GM18499 (cell line): ENCODE results near the gene SRPK3.
"Not testable (repeated sequence)": the region's sequence is repeated elsewhere in the genome, so short reads cannot be mapped to it uniquely, and the experiment has no call there.

Experiments
- ATAC-seq: cut with Tn5 transposase; IDR thresholded peaks from one replicate; pipeline ENCODE4 v1.9.1; 2021; ENCODE audit warnings: moderate number of reproducible peaks; ENCODE audit not compliant: insufficient read depth, unreplicated experiment

SRPK3 gene

DNA sequence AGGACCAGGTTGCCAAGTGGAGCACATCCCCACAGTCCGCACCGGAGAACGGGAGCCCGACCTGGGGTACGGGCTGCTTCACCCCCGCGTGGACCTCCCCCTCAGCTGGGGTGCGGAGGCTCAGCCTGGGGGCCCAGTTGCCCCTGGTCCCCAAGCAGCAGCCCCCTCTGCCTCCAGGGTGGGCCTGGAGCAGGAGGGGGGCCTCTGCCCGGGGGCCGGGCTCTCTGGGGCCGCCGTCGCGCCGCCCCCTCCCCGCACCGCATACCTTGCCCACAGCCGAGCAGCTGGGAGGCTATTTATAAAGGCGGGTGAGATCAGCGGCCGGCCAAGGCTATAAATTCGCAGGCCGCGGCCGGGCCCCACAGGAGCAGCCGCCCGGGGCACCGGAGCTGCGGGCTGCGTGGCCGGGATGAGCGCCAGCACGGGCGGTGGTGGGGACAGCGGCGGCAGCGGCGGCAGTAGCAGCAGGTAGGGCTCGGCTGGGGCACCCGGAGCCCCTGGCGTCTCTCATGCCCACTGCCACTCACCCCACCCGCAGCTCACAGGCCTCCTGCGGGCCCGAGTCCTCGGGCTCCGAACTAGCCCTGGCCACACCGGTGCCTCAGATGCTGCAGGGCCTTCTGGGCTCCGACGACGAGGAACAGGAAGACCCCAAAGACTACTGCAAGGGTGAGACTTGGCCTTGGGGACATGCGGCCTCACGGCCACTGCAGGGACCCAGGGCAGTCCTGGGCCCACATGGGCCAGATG, at the start of gene SRPK3:
Gene SRPK3, plus strand, starts transcription at position 364 of the 750 bp plus-strand sequence. Its CDS starts 46 bp downstream, at position 410.
- ATAC-seq, result no peak

DNA sequence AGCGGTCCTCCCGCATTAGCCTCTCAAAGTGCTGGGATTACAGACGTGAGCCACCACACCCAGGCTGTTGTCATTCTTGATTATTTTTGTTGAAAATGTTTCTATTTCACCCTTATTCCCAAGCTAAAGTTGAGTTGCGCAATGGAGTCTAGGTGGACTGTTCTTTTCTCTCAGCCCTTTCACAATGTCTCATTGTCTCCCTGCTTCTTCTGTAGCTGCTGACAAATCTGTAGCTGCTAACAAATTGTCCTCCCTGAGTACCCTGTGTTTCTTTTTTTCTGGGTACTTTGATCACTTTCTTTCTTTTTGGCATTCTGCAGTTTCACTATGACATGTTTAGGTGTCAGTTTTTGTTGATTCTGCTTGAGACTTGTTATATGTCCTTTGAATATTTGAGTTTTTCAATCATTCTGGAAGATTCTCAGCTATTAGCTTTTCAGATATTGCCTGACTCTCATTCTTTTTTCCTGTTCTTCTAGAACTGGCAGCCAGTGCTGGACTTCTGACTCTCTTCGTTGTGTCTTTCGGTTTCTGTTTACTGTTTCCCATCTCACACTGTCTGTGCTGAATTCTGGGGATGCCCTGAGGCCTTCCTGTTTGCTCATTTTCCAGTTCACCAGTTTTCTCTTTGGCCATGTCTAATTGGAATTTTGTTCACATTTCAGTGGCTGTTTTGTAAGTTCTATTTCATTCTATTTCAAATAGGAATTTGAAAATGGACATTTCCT, 49.6 kb upstream of the SRPK3 start:
- no peak for ATAC-seq

GRCh38 chrX:153731845-153732215, 49.0 kb upstream of the SRPK3 start:
- ATAC-seq, result no peak

GRCh38 chrX:153732401-153732800, 48.4 kb upstream of the SRPK3 start:
- ATAC-seq, result no peak

DNA sequence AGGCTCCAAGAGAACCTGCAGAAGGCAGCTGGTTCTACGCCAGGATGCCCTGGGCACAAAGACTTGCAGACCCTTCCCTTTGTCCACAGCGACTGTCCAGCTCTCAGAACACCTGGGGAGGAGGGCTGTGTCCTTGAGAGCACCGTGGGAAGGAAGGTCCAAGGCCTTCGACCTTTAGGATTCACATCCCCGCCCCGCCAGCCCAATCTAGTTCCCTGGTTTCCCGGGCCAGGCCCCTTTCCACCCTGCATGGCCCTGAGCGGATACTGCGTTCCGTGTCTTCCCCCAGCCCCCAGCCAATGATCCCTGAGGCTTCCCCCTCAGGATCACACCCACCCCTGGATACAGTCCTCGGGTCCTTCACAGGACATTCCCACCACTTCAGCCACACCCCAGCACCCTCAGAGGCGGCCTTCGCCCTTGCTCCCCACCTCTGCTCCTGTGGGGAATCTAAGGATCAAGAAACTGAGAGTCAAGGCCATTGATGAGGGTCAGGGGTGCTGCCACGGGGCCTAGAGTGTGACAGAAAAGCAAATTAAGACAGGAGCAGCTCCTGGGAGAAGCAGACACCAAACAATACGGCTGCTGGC, 47.1 kb upstream of the SRPK3 start:
- ATAC-seq, result no peak

- ATAC-seq, result no peak
Measured at GRCh38 chrX:153734871-153735270, 46.0 kb upstream of the SRPK3 start.

DNA sequence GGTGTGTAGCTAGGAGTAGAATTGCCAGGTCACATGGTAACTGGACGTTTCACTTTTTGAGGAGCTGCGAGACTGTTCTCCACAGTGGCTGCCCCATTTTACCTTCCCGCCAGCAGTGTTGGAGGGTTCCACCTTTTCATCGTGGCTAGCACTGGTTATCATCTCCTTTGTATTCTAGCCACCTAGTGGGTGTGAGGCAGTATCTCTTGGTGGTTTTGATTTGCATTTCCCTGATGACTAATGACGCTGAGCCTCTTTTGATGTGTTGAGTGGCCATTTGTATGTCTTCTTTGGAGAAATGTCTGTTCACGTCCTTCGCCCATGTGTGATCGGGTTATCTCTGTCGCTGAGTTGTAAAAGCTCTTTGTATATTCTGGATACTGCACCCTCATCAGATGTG, 45.6 kb upstream of the SRPK3 start:
- ATAC-seq, result no peak

GRCh38 chrX:153736071-153736820, 44.6 kb upstream of the SRPK3 start:
- ATAC-seq, result no peak

DNA sequence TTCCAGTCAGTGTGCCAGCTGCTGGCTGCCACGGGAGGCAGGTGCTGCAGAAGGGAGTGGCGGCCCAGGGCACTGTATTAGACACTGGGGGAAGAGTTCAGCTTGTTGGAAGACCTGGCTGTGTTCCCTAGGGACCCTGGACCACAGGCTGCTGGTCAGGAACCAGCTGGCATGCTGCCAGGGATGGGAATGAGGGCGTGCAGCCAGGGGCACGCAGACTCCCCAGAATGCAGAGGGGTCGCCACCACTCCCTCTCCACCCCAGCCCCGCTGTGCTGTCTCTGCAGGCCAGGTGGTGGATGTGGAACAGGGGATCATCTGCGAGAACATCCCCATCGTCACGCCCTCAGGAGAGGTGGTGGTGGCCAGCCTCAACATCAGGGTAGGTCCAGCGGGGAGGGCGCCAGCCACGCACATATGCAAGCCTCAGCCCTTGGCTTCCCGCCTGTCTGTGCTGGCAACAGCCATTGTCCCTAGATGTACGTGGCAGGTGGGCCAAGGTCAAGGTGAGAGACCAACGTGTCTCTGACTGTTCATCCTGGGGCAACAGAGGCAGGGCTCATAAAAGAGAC, 43.9 kb upstream of the SRPK3 start:
- no peak for ATAC-seq

DNA sequence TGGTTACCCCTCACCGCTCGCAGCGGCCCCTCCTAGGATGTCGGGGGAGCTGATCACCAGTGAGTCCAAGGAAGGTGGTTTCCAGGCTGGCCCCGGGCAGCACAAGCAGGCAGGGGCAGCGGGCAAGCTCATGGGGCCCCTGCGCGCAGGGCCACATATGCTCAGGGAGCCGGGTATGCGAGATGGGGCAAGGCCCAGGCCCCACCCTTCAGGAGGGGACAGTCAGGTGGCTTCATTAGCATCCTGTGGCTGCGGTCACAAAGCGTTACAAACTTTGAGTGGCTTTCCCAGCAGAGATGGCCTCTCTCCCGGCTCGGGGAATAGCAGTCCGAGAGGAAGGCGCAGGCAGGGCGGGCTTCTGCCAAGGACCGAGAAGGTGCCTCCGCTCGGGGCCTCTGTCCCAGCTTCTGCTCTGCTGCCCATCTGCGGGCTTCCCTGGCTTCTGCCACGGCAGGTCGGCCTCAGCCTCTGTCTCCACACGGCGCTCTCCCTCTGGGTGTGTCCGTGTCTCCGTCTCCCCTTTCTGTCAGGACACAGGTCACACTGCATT, 42.7 kb upstream of the SRPK3 start:
- ATAC-seq, result no peak

DNA sequence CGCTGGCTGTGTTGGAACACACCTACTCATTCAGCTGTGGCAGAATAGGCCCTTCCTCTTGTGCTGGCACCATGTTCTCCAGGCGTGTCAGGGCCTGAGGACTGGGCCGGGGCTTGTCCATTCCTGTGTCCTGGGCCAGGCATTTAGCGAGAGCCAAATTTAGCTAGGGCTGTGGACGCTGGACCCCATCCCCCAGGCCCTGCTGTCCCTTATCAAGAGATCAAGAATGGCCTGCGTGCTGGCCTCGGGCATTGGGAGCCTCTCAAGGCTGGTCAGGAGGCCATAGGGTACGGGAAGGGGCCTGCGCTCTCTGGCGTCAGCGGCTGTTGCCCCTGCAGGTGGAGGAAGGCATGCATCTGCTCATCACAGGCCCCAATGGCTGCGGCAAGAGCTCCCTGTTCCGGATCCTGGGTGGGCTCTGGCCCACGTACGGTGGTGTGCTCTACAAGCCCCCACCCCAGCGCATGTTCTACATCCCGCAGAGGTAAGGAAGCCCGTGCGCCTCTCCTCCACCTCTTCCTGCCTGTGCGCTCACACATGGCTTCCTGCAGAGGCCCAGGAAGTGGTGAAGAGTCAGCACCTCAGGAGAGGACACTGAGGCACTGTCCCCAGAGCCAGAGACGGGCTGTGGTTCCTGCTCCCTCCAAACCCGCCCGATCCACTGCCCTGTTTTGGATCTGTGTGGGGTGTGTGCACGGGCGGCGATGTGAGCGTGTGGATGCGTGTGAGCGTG, 40.9 kb upstream of the SRPK3 start:
- ATAC-seq, result no peak

DNA sequence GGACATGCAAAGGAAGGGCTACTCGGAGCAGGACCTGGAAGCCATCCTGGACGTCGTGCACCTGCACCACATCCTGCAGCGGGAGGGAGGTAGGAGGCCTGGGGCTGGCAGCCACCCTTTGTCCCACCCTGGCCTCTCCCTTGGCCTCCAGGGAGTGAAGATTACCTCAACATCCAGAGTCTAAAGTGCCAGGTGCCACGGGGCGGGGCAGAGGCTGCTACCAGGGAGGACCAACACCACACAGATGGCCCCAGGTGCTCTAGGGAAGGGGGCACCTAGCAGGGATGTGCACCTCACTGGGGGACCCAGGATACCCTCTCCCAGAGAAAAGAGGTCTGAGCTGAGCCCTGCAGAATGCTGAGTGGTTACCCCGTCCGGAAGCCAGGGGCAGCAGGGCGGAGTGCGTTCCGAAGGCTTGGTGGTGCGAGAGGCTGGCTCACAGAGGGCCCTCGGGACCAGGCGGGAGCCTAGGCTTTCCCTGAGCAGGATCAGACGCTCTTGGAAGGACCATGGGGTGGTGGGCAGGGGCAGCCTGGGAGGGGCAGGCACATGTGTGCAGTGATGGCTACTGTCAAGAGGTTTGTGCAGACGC, 40.1 kb upstream of the SRPK3 start:
- no peak for ATAC-seq

DNA sequence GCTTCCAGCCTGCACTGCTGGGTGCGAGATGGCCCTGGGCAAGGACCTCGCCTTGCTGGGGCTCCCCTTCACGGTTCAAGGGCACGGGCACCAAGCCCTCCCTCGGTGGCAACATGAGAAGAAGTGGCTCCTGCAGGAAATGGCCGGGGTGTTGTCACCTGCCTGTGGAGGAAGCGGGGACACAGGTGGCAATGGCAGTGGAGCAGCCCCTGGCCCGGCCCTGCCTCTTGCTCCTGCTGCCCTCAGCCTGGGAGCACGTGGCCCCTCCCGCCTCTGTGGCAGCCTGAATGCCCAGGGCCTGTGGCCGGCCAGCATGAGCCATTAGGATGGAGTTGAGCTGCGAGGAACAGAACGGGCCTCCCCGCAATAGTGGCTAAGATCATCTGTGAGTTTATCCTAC, 39.4 kb upstream of the SRPK3 start:
- ATAC-seq, result no peak

GRCh38 chrX:153742111-153742510, 38.7 kb upstream of the SRPK3 start:
- ATAC-seq, result not testable (repeated sequence)

DNA sequence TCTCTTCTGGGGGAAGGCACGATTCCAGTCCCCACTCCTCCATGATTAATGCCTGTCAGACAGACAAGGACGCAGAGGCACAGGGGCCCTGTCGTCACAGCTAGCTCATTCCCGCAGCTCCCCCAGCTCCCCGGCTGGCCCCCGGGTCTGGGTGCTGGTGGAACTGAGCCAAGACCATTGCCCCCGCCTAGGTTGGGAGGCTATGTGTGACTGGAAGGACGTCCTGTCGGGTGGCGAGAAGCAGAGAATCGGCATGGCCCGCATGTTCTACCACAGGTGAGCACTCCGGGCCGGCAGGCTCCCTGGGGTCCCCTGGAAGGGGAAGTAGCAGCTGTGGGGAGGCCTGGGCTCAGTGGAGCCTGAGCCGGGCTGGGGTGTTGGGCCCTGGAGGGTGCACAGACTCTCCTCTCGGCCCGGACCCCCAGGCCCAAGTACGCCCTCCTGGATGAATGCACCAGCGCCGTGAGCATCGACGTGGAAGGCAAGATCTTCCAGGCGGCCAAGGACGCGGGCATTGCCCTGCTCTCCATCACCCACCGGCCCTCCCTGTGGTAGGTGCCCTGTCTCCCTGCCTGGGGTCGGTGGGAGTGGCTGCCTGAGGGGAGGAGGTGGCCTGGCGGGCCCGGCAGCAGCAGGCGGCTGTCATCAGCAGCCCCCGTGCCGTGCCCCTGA, 37.9 kb upstream of the SRPK3 start:
- not testable (repeated sequence) for ATAC-seq

DNA sequence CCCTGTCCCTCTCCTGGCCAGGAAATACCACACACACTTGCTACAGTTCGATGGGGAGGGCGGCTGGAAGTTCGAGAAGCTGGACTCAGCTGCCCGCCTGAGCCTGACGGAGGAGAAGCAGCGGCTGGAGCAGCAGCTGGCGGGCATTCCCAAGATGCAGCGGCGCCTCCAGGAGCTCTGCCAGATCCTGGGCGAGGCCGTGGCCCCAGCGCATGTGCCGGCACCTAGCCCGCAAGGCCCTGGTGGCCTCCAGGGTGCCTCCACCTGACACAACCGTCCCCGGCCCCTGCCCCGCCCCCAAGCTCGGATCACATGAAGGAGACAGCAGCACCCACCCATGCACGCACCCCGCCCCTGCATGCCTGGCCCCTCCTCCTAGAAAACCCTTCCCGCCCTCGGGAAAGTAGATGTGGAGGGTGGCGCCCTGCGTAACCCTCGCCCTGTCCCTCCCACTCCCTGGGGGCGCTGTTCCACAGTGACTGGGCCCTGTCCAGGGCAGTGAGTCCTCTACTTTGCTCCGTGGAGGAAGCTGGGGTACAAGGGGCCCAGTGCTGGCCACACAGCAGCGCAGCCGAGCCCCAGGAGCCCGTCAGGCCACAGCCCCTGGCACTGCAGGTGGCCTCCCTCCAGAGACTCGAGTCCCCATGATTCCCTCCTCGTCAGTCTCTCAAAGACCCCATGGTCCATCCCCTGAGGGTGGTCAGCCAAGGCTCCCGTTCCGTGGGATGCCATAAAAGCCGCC, 37.2 kb upstream of the SRPK3 start:
- ATAC-seq, result not testable (repeated sequence)

DNA sequence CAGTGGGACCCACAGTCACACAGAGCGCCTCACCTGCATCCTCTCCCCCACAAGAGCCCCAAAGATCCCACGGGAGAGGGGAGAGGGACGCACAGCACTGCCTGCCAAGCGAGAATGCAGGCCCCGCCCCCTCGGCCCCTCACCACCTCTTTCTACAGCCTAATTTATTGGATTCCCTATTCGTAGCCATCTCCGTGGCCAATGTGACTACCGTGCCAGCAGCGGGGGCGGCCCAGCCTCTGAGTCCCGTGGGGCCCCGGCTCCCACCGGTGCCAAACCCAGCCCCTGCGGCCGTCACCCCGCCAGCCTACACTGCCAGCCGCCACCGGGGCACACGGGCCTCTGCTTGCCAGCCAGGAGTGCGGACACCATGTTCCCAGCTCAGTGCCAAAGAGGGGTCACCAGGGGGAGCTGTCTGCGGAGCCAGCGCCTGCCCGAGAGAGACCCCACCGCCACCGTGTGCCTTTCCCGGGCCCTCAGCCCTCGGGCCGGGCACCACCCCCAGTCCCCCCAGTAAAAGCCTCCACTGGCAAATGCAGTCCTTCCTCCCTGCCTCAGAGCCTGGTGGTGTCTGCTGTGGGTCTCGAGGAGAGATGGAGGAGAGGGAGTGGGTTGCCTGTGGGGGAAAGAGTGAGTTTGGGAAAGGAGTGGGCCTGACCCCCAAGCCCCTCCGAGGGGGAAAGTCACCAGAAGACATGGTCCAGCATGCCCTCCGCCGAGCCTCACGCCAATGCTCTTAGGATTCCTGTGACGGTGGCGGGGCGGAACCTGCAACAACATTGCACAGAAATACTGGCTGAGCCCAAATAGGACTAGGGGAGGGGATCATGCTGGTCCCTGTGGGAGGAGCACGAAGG, 36.4 kb upstream of the SRPK3 start:
- no peak for ATAC-seq
